GM23338 (cell line): ENCODE data around the gene SMG9. TPM values are rescaled to one million over a fixed set of nuclear protein-coding genes. Genes with fewer than 3 reads are reported as not detected.

ENCODE experiments used
- ATAC-seq: fragments of 200-7000 bp; cut with Tn5 transposase; 3 replicates; pipeline ENCODE4 v1.9.1; 2020
- DNase-seq: peaks from one replicate; pipeline ENCODE4 v3.0.0-alpha.2; 2015; ENCODE audit warnings: low spot score
- H2AFZ ChIP-seq: fragments of 200-600 bp; sonication (generic); 2 replicates; pipeline ENCODE4 v1.8.0; 2016; ENCODE audit warnings: antibody characterized with exemption, mild to moderate bottlenecking, moderate library complexity
- H3F3A ChIP-seq: fragments of 200-600 bp; sonication (generic); replicated peaks from 2 replicates; pipeline ENCODE4 v1.8.0; 2017; ENCODE audit warnings: antibody characterized with exemption, mixed run types, low read depth
- H3K27ac ChIP-seq: fragments of 200-600 bp; sonication (generic); 2 replicates; pipeline ENCODE4 v1.6.1; 2016; ENCODE audit warnings: low read depth
- H3K27me3 ChIP-seq: fragments of 200-600 bp; sonication (generic); 2 replicates; pipeline ENCODE4 v1.8.0; 2016; ENCODE audit warnings: mild to moderate bottlenecking, mixed run types, moderate library complexity; ENCODE audit not compliant: insufficient read depth
- H3K36me3 ChIP-seq: fragments of 200-600 bp; sonication (generic); 2 replicates; pipeline ENCODE4 v1.8.0; 2016; ENCODE audit warnings: mild to moderate bottlenecking; ENCODE audit not compliant: insufficient read depth
- H3K4me1 ChIP-seq: fragments of 200-600 bp; sonication (generic); 2 replicates; pipeline ENCODE4 v1.8.0; 2016; ENCODE audit warnings: mild to moderate bottlenecking, moderate library complexity; ENCODE audit not compliant: insufficient read depth
- H3K4me2 ChIP-seq: fragments of 200-600 bp; sonication (generic); 2 replicates; pipeline ENCODE4 v1.7.1; 2017; ENCODE audit warnings: mixed run types
- H3K4me3 ChIP-seq: fragments of 200-600 bp; sonication (generic); 2 replicates; pipeline ENCODE4 v1.6.1; 2016; ENCODE audit warnings: mixed run types
- H3K79me2 ChIP-seq: fragments of 200-600 bp; sonication (generic); replicated peaks from 2 replicates; pipeline ENCODE4 v1.8.0; 2017; ENCODE audit warnings: mild to moderate bottlenecking; ENCODE audit not compliant: insufficient read depth
- H3K9me2 ChIP-seq: fragments of 200-600 bp; sonication (generic); 2 replicates; pipeline ENCODE4 v1.8.0; 2017; ENCODE audit not compliant: insufficient read depth
- H4K20me1 ChIP-seq: fragments of 200-600 bp; sonication (generic); replicated peaks from 2 replicates; pipeline ENCODE4 v1.8.0; 2017; ENCODE audit warnings: mild to moderate bottlenecking; ENCODE audit not compliant: insufficient read depth
- H3K27ac Mint-ChIP-seq: 2 replicates; pipeline ENCODE4 v1.8.0; 2020; ENCODE audit warnings: inconsistent platforms, mild to moderate bottlenecking, moderate library complexity, mixed read lengths
- H3K27me3 Mint-ChIP-seq: 3 replicates; pipeline ENCODE4 v1.8.0; 2022; ENCODE audit warnings: low read depth, mild to moderate bottlenecking, moderate library complexity, mixed read lengths, inconsistent platforms; ENCODE audit not compliant: insufficient read depth, poor library complexity
- H3K36me3 Mint-ChIP-seq: 3 replicates; pipeline ENCODE4 v1.8.0; 2021; ENCODE audit warnings: low read depth, mild to moderate bottlenecking, inconsistent platforms, moderate library complexity, mixed read lengths
- H3K4me1 Mint-ChIP-seq: 3 replicates; pipeline ENCODE4 v1.8.0; 2020; ENCODE audit warnings: mild to moderate bottlenecking, inconsistent platforms, mixed read lengths
- H3K4me3 Mint-ChIP-seq: 3 replicates; pipeline ENCODE4 v1.8.0; 2021; ENCODE audit warnings: moderate library complexity, mild to moderate bottlenecking, inconsistent platforms, mixed read lengths
- H3K9me3 Mint-ChIP-seq: 3 replicates; pipeline ENCODE4 v1.8.0; 2020; ENCODE audit warnings: moderate library complexity, mild to moderate bottlenecking, inconsistent platforms, mixed read lengths
- CREB1 ChIP-seq: fragments of 250-450 bp; sonication (Bioruptor Pico); IDR thresholded peaks from 2 replicates; pipeline ENCODE4 v1.5.0; 2020; ENCODE audit warnings: low read depth, mild to moderate bottlenecking, moderate library complexity
- NANOG ChIP-seq: IDR thresholded peaks from 2 replicates; pipeline ENCODE4 v1.6.1; 2016; ENCODE audit warnings: antibody characterized with exemption, borderline replicate concordance
- POLR2AphosphoS5 ChIP-seq: IDR thresholded peaks from 2 replicates; pipeline ENCODE4 v1.6.1; 2016; ENCODE audit warnings: antibody characterized with exemption, low read depth
- STAT1 ChIP-seq: IDR thresholded peaks from one replicate; pipeline ENCODE4 v1.6.1; 2016; ENCODE audit warnings: antibody characterized with exemption; ENCODE audit not compliant: unreplicated experiment
- ZNF462 ChIP-seq: fragments of 250-450 bp; sonication (Bioruptor Pico); IDR thresholded peaks from 2 replicates; pipeline ENCODE4 v1.5.0; 2020; ENCODE audit warnings: mild to moderate bottlenecking, moderate library complexity
- polyA plus RNA-seq: library from polyadenylated mRNA; unstranded; fragments of >200 nt; fragmentation: Nextera tagmentation; extraction: Ambion mirVana; gene quantifications from 2 replicates; pipeline ENCODE4 v1.2.1, GENCODE V29; 2016
- total RNA-seq: library from RNA; depleted of rRNA; stranded (reverse); fragments of >200 nt; shearing (Covaris generic); gene quantifications from 2 replicates; pipeline ENCODE4 v1.2.3, GENCODE V29; 2014
- TF ChIP-seq, protein P1 (sequence below): IDR thresholded peaks from one replicate; pipeline ENCODE4 v1.6.1; 2018; ENCODE audit warnings: antibody characterized with exemption; ENCODE audit not compliant: unreplicated experiment

The SMG9 gene
- total and polyA plus RNA-seq, 2 experiments from 2014 or later: 13.2 to 14.0 TPM

DNA sequence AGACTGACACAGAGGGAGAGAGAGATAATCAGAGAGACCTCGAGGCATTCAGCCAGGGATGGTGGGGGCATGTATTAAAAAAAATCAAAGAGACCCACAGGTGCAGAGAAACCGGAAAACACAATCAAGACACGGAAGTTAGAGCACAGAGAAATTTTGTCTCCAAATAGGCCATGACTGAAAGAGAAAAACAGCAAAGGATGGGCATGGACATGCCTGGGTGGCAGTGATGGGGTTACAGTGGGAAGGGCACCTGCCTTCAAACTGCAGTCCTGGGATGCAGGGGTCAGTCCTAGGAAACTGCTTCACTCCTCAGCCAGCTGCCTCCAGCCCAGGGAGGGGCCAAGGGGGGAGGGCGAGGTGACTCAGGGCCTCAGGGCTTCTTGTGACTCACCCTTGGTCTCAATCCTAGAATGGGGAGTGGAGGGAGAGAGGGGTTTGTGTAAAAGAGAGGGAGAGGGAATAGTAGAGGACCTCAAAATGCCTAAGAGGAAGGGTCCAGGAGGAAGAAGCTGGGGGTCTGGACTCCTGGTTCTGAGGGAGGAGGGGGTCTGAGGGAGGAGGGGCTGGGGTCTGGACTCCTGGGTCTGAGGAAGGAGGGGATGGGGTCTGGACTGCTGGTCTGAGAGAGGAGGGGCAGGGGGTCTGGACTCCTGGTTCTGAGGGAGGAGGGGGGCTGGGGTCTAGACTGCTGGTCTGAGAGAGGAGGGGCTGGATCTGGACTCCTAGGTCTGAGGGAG, 29.6 kb upstream of the SMG9 start:
- Histone ChIP-seq H3K36me3 (no peaks in the 10 kb centered on the region), H3K4me1 (peaks cover 5% of the 10 kb centered on the region; the same call in 1 of the 2 replicates), H4K20me1 (0 out of 2 replicates have a peak, but pooled peaks cover 4% of the 10 kb centered on the region), H3K79me2 (no peaks in the 10 kb centered on the region), H3F3A (no peaks in the 10 kb centered on the region), H3K27ac (no peak overlapping the region), H3K9me2 (no peaks in the 10 kb centered on the region), H3K27me3 (0 out of 2 replicates have a peak, but pooled peaks cover 3% of the 10 kb centered on the region), H3K4me3 (no peak overlapping the region), H2AFZ (peak overlapping the region; percentile 38; the same call in 1 of the 2 replicates), H3K4me2 (no peak overlapping the region)
- Mint-ChIP-seq H3K9me3 (no peaks in the 10 kb centered on the region; the same call in 2 of the 3 replicates), H3K4me1 (peaks cover 17% of the 10 kb centered on the region), H3K27ac (no peak overlapping the region), H3K4me3 (no peak overlapping the region; the same call in 2 of the 3 replicates), H3K36me3 (no peaks in the 10 kb centered on the region), H3K27me3 (peaks cover 8% of the 10 kb centered on the region)
- ATAC-seq: no peak
- TF ChIP-seq STAT1: no peak
- TF ChIP-seq, protein P1, sequence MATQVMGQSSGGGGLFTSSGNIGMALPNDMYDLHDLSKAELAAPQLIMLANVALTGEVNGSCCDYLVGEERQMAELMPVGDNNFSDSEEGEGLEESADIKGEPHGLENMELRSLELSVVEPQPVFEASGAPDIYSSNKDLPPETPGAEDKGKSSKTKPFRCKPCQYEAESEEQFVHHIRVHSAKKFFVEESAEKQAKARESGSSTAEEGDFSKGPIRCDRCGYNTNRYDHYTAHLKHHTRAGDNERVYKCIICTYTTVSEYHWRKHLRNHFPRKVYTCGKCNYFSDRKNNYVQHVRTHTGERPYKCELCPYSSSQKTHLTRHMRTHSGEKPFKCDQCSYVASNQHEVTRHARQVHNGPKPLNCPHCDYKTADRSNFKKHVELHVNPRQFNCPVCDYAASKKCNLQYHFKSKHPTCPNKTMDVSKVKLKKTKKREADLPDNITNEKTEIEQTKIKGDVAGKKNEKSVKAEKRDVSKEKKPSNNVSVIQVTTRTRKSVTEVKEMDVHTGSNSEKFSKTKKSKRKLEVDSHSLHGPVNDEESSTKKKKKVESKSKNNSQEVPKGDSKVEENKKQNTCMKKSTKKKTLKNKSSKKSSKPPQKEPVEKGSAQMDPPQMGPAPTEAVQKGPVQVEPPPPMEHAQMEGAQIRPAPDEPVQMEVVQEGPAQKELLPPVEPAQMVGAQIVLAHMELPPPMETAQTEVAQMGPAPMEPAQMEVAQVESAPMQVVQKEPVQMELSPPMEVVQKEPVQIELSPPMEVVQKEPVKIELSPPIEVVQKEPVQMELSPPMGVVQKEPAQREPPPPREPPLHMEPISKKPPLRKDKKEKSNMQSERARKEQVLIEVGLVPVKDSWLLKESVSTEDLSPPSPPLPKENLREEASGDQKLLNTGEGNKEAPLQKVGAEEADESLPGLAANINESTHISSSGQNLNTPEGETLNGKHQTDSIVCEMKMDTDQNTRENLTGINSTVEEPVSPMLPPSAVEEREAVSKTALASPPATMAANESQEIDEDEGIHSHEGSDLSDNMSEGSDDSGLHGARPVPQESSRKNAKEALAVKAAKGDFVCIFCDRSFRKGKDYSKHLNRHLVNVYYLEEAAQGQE: no peak
- DNase-seq: no peak

DNA sequence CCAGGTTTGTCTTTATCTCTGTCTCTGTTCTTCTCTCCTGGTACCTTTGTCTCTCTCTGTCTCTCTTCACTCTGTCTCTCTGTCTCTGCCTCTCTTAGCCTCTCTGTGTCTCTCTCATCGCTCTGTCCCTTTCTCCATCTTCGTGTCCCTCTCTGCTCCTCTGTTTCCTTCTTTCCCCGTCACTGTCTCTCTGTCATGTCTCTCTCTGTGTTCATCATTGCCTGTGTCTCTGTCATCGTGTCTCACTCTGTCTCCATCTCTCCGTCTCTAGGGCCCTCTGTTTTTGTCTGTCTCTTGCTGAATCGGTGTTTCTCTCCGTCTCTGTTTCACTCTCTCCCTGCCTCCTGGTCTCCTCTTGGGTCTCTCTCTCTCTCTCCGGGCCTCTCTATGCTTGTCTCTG, 28.9 kb upstream of the SMG9 start:
- peak overlapping the region; percentile 38; the same call in 1 of the 2 replicates for H2AFZ ChIP-seq
- no peak overlapping the region for H3K4me2 ChIP-seq
- H4K20me1 ChIP-seq: 0 out of 2 replicates have a peak, but pooled peaks cover 1% of the 10 kb centered on the region
- Mint-ChIP-seq H3K36me3 (no peaks in the 10 kb centered on the region), H3K9me3 (no peaks in the 10 kb centered on the region; the same call in 2 of the 3 replicates), H3K4me1 (peaks cover 22% of the 10 kb centered on the region), H3K27me3 (peaks cover 12% of the 10 kb centered on the region), H3K27ac (no peak overlapping the region), H3K4me3 (no peak overlapping the region)
- H3K9me2 ChIP-seq: no peaks in the 10 kb centered on the region
- H3K36me3 ChIP-seq: no peaks in the 10 kb centered on the region
- no peak overlapping the region for H3K4me3 ChIP-seq
- no peaks in the 10 kb centered on the region for H3K79me2 ChIP-seq
- 0 out of 2 replicates have a peak, but pooled peaks cover 3% of the 10 kb centered on the region for H3K27me3 ChIP-seq
- DNase-seq: no peak
- H3K4me1 ChIP-seq: peaks cover 7% of the 10 kb centered on the region; the same call in 1 of the 2 replicates
- no peaks in the 10 kb centered on the region for H3F3A ChIP-seq
- ATAC-seq: no peak
- no peak overlapping the region for H3K27ac ChIP-seq
- TF ChIP-seq ZNF462 (CRISPR knock-in tag) (no peak), NANOG (no peak), CREB1 (no peak), POLR2AphosphoS5 (no peak)
- TF ChIP-seq, protein P1: no peak
